Keratinocyte (primary cell): Measurements from ENCODE around the gene KBTBD12. TPM values are rescaled to one million over a fixed set of nuclear protein-coding genes. Genes with fewer than 3 reads are reported as not detected.

Experiments
- DNase-seq: peaks from one replicate; pipeline ENCODE4 v3.0.0-alpha.2; 2011; ENCODE audit warnings: low read depth, missing footprints, low spot score
- FAIRE-seq: peaks from 2 replicates; lab custom pipeline; 2011; peaks lifted over from hg19 to GRCh38; lab: Jason Lieb, UNC
- H2AFZ ChIP-seq: 2 replicates; pipeline ENCODE4 v1.6.0; 2012; ENCODE audit warnings: low read length, control low read depth, inconsistent platforms; ENCODE audit not compliant: control insufficient read depth
- H3K27ac ChIP-seq: 2 replicates; pipeline ENCODE4 v1.5.1; 2011; ENCODE audit warnings: low read length; ENCODE audit not compliant: control insufficient read depth, insufficient read depth
- H3K27me3 ChIP-seq: 3 replicates; pipeline ENCODE4 v1.6.0; 2011; ENCODE audit warnings: low read length; ENCODE audit not compliant: control insufficient read depth, insufficient read depth; ENCODE audit errors: extremely low read depth
- H3K36me3 ChIP-seq, 2 experiments: 2 replicates in 1 of 2; 3 replicates in 1 of 2; pipeline ENCODE4 v1.5.1; 2011; ENCODE audit warnings: low read length in 2 of 2, mild to moderate bottlenecking in 1 of 2; ENCODE audit not compliant: control insufficient read depth in 2 of 2, insufficient read depth in 2 of 2; ENCODE audit errors: extremely low read depth in 1 of 2
- H3K4me1 ChIP-seq: 3 replicates; pipeline ENCODE4 v1.5.1; 2011; ENCODE audit warnings: low read length; ENCODE audit not compliant: control insufficient read depth, insufficient read depth; ENCODE audit errors: extremely low read depth
- H3K4me2 ChIP-seq: 3 replicates; pipeline ENCODE4 v1.6.0; 2011; ENCODE audit warnings: low read depth, low read length; ENCODE audit not compliant: control insufficient read depth, insufficient read depth; ENCODE audit errors: extremely low read depth
- H3K4me3 ChIP-seq, 3 experiments: fragments of 200-600 bp in 1 of 3; sonication (generic) in 1 of 3; 2 replicates in 2 of 3; 3 replicates in 1 of 3; pipeline ENCODE4 v1.5.1; 2011 to 2016; ENCODE audit warnings: low read length in 3 of 3, mild to moderate bottlenecking in 3 of 3, control low read depth in 2 of 3, inconsistent platforms in 1 of 3, low read depth in 1 of 3, mixed read lengths in 1 of 3, mixed run types in 1 of 3, moderate library complexity in 1 of 3; ENCODE audit not compliant: control insufficient read depth in 2 of 3, insufficient read depth in 2 of 3; ENCODE audit errors: extremely low read depth in 1 of 3
- H3K79me2 ChIP-seq: 2 replicates; pipeline ENCODE4 v1.6.0; 2012; ENCODE audit warnings: low read length; ENCODE audit not compliant: control insufficient read depth, insufficient read depth
- H3K9ac ChIP-seq: 3 replicates; pipeline ENCODE4 v1.6.0; 2011; ENCODE audit warnings: low read length; ENCODE audit not compliant: control insufficient read depth, insufficient read depth; ENCODE audit errors: extremely low read depth
- H3K9me1 ChIP-seq: 3 replicates; pipeline ENCODE4 v1.6.0; 2011; ENCODE audit warnings: low read length; ENCODE audit not compliant: control insufficient read depth, insufficient read depth; ENCODE audit errors: extremely low read depth
- H3K9me3 ChIP-seq: 2 replicates; pipeline ENCODE4 v1.5.1; 2012; ENCODE audit warnings: low read depth, low read length; ENCODE audit not compliant: control insufficient read depth
- H4K20me1 ChIP-seq: 3 replicates; pipeline ENCODE4 v1.6.0; 2011; ENCODE audit warnings: low read length; ENCODE audit not compliant: control insufficient read depth, insufficient read depth; ENCODE audit errors: extremely low read depth
- CTCF ChIP-seq, 3 experiments: IDR thresholded peaks in 1 of 3; conservative IDR thresholded peaks in 1 of 3; optimal IDR thresholded peaks in 1 of 3; 2 replicates in 2 of 3; 3 replicates in 1 of 3; pipeline versions ENCODE3 to v1.5.1; 2011; ENCODE audit warnings: low read length in 3 of 3, mild to moderate bottlenecking in 3 of 3, moderate library complexity in 2 of 3, control low read depth in 1 of 3, inconsistent platforms in 1 of 3; ENCODE audit not compliant: insufficient read depth in 2 of 3; ENCODE audit errors: extremely low read depth in 1 of 3
- EZH2 ChIP-seq: IDR thresholded peaks from one replicate; pipeline ENCODE4 v1.6.1; 2012; ENCODE audit warnings: inconsistent platforms, mild to moderate bottlenecking, low read length, moderate library complexity
- dilution Hi-C: fragments of 300-500 bp; cut with MboI; formaldehyde crosslinking; loops from one replicate; pipeline ENCODE4 v1.7.0; 2020; ENCODE audit warnings: low sequenced_read_pairs; ENCODE audit not compliant: extremely low pct_ligation_motif_present
- polyA plus RNA-seq, 5 experiments: library from polyadenylated mRNA; depleted of rRNA in 3 of 5; stranded (reverse) in 3 of 5; stranded (forward) in 1 of 5; unstranded in 1 of 5; fragments of >200 nt; gene quantifications; 1 replicate in 1 of 5; 2 replicates in 3 of 5; 3 replicates in 1 of 5; pipeline versions ENCODE4 v1.2.1 to v1.2.3, GENCODE V29; 2011 to 2012; ENCODE audit warnings: missing spikeins in 2 of 5, low read depth in 1 of 5, low replicate concordance in 1 of 5

The KBTBD12 gene
- polyA plus RNA-seq, 1 donor (not counting 4 experiments of a cell fraction or from before 2014, with no cell fraction given): not detected

GRCh38 chr3:127975153-127976029 is 60.4 kb downstream of the KBTBD12 start:
- no peak for DNase-seq
- FAIRE-seq: no peak
- Histone ChIP-seq H3K79me2 (no peaks in the 10 kb centered on the region), H3K4me2 (no peak overlapping the region), H3K36me3 (no peaks in the 10 kb centered on the region), H4K20me1 (no peaks in the 10 kb centered on the region), H3K9me3 (no peaks in the 10 kb centered on the region), H3K27ac (no peak overlapping the region), H3K9ac (no peak overlapping the region), H3K4me3 (no peak overlapping the region), H3K9me1 (no peaks in the 10 kb centered on the region), H3K4me1 (no peaks in the 10 kb centered on the region), H2AFZ (no peak overlapping the region), H3K27me3 (peaks cover 5% of the 10 kb centered on the region)
- TF ChIP-seq EZH2: no peak
- TF ChIP-seq CTCF (optimal IDR thresholded peaks at IDR 0.05 in 1 of 3, IDR thresholded peaks at IDR 0.05 in 1 of 3, conservative IDR thresholded peaks at IDR 0.05 in 1 of 3; ENCODE audit: extremely low read depth in 1 of 3, insufficient read depth in 2 of 3, low read length in 3 of 3): no peak
- dilution Hi-C loops: no loop called here

- Histone ChIP-seq H2AFZ (no peak overlapping the region), H3K9ac (no peak overlapping the region), H3K27ac (no peak overlapping the region), H3K4me1 (no peaks in the 10 kb centered on the region), H3K27me3 (peaks cover 5% of the 10 kb centered on the region), H3K79me2 (no peaks in the 10 kb centered on the region), H3K36me3 (no peaks in the 10 kb centered on the region), H4K20me1 (no peaks in the 10 kb centered on the region), H3K9me3 (no peaks in the 10 kb centered on the region), H3K9me1 (no peaks in the 10 kb centered on the region), H3K4me2 (no peak overlapping the region), H3K4me3 (no peak overlapping the region)
- TF ChIP-seq CTCF (optimal IDR thresholded peaks at IDR 0.05 in 1 of 3, IDR thresholded peaks at IDR 0.05 in 1 of 3, conservative IDR thresholded peaks at IDR 0.05 in 1 of 3; ENCODE audit: extremely low read depth in 1 of 3, insufficient read depth in 2 of 3, low read length in 3 of 3) (no peak), EZH2 (no peak)
- dilution Hi-C loops: no loop called here
- no peak for FAIRE-seq
- no peak for DNase-seq
Measured at GRCh38 chr3:127978636-127979035, 63.6 kb downstream of the KBTBD12 start.
